Hepatocyte (in vitro differentiated cells): ENCODE results near the gene SQOR.

ENCODE experiments used
- CTCF ChIP-seq: fragments of 200-600 bp; sonication (generic); IDR thresholded peaks from 2 replicates; pipeline ENCODE4 v1.5.1; 2016; ENCODE audit warnings: antibody characterized with exemption, mild to moderate bottlenecking; ENCODE audit not compliant: poor library complexity
- EZH2 ChIP-seq: fragments of 200-600 bp; sonication (generic); IDR thresholded peaks from 2 replicates; pipeline ENCODE4 v1.6.1; 2016; ENCODE audit warnings: antibody characterized with exemption, mild to moderate bottlenecking, borderline replicate concordance
- EZH2phosphoT487 ChIP-seq: fragments of 200-600 bp; sonication (generic); IDR thresholded peaks from one replicate; pipeline ENCODE4 v1.6.1; 2018; ENCODE audit warnings: antibody characterized with exemption, mild to moderate bottlenecking, low read depth, moderate library complexity; ENCODE audit not compliant: unreplicated experiment, severe bottlenecking

- no peak for TF ChIP-seq EZH2
- TF ChIP-seq CTCF: no peak
- no peak for TF ChIP-seq EZH2phosphoT487
Measured at GRCh38 chr15:45674677-45675076, 39.8 kb downstream of the SQOR start.
